Stimulated activated CD8-positive, alpha-beta memory T cell treated with anti-CD3 and anti-CD28 coated beads, Interleukin-12 subunit alpha, Interleukin-12 subunit beta, amount 100 ng/mL, for 4 hours (primary cell): Measurements from ENCODE around the gene GSTA4.
"Not testable (repeated sequence)": the region's sequence is repeated elsewhere in the genome, so short reads cannot be mapped to it uniquely, and the experiment has no call there.

ENCODE experiments used
- DNase-seq: peaks from one replicate; pipeline ENCODE4 v3.0.0-alpha.2; 2020; ENCODE audit warnings: low read depth

GSTA4 gene

GRCh38 chr6:53014063-53014462 is 19.0 kb upstream of the GSTA4 start:
- DNase-seq, result no peak

GRCh38 chr6:53011979-53012378 is 16.9 kb upstream of the GSTA4 start:
- DNase-seq, result no peak

GRCh38 chr6:53010504-53010903 is 15.4 kb upstream of the GSTA4 start:
- no peak for DNase-seq

- DNase-seq, result no peak
These were observed 14.4 kb upstream of the GSTA4 start for GRCh38 chr6:53009511-53009910.

- DNase-seq, result no peak
These were observed 14.0 kb upstream of the GSTA4 start for GRCh38 chr6:53009056-53009455.

- not testable (repeated sequence) for DNase-seq
These were observed 13.2 kb upstream of the GSTA4 start for GRCh38 chr6:53008192-53008687.

GRCh38 chr6:53005663-53006250 is 10.7 kb upstream of the GSTA4 start:
- DNase-seq, result no peak

- no peak for DNase-seq
These were observed 4.4 kb upstream of the GSTA4 start for GRCh38 chr6:52999456-52999855.

GRCh38 chr6:52998603-52999002 is 3.5 kb upstream of the GSTA4 start:
- DNase-seq, result no peak

GRCh38 chr6:52995913-52996645 is 995 bp upstream of the GSTA4 start:
- DNase-seq, result peak; percentile 27

- peak; percentile 10 for DNase-seq
These were observed 320 bp downstream of the GSTA4 start for GRCh38 chr6:52994839-52995088.

GRCh38 chr6:52994031-52994838 is 849 bp downstream of the GSTA4 start:
- no peak for DNase-seq

- DNase-seq, result no peak
These were observed 1.8 kb downstream of the GSTA4 start for GRCh38 chr6:52992980-52993920.

- no peak for DNase-seq
These were observed 4.7 kb downstream of the GSTA4 start for GRCh38 chr6:52990342-52990741.

- no peak for DNase-seq
These were observed 9.9 kb downstream of the GSTA4 start for GRCh38 chr6:52985228-52985627.

- peak; percentile 8 for DNase-seq
These were observed 10.8 kb downstream of the GSTA4 start for GRCh38 chr6:52984247-52984646.

GRCh38 chr6:52983159-52983848 is 11.8 kb downstream of the GSTA4 start:
- no peak for DNase-seq

- DNase-seq, result no peak
These were observed 12.4 kb downstream of the GSTA4 start for GRCh38 chr6:52982680-52983079.

GRCh38 chr6:52981222-52981900 is 13.7 kb downstream of the GSTA4 start:
- DNase-seq, result no peak

- DNase-seq, result no peak
These were observed 18.5 kb downstream of the GSTA4 start for GRCh38 chr6:52976591-52977035.

- no peak for DNase-seq
These were observed 18.9 kb downstream of the GSTA4 start for GRCh38 chr6:52976149-52976548.
